HG02973 (cell line): ENCODE results near the gene C1D.
"Not testable (repeated sequence)": the region's sequence is repeated elsewhere in the genome, so short reads cannot be mapped to it uniquely, and the experiment has no call there.

Experiments used
- ATAC-seq: cut with Tn5 transposase; IDR thresholded peaks from one replicate; pipeline ENCODE4 v1.9.1; 2021; ENCODE audit warnings: moderate library complexity; ENCODE audit not compliant: unreplicated experiment

Gene C1D

GRCh38 chr2:68009526-68009925 lies 53.3 kb downstream of the C1D start:
- no peak for ATAC-seq

- ATAC-seq: no peak
Measured at GRCh38 chr2:68000170-68000825, 62.5 kb downstream of the C1D start.

- ATAC-seq: no peak
Measured at GRCh38 chr2:67999332-67999731, 63.5 kb downstream of the C1D start.

- no peak for ATAC-seq
Measured at GRCh38 chr2:67997903-67998302, 64.9 kb downstream of the C1D start.

GRCh38 chr2:67997528-67997900 lies 65.3 kb downstream of the C1D start:
- ATAC-seq: no peak

DNA sequence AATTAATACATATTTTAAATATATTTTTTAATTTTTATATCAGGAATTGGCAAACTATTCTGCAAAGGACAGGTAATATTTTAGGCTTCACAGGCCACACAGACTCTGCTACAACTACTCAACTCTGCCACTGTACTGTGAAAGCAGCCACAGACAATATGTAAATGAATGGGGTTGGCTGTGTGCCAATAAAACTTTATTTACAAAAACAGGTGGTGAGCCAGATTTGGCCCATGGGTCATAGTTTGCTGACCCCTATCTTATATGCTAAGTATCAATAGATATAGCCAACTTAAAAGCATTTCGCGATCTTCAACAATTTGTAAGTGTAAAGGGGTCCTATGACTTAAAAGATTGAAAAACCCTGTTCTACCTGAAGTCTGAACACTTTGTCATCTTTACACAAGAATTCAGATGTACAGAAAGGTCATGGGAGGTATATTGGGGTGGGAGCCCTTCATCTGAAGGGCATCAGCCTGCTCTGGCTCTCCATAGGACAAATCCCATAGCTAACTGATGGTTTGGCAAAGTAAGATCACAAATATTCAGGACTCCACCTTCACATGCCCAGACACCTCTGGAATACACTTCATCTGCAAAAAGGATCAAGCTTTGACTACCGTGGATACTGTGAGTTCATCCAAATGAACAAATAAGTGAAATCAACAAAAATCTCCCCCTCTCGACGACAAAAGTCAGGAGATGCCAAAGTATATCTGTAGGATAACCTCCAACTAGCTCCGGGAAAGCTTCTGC lies 65.9 kb downstream of the C1D start:
- no peak for ATAC-seq

DNA sequence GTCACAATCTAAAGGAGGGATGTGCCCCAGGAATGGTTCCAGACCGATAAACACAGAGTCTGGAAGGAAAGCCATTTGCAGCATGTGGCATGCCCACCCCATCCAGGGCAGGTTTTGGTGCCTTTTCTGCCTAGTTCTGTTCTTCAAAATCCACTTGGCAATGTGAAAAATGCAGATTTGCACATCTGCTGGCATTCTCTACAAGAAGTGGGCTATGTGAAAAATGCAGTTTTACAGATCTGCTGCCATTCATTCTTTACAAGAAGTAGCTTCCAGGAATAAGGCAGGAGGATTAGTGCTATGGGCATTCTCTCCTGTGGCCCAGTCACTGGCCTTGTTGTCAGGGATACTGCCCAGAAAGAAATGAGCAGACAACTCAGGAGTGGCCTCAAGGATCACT lies 68.1 kb downstream of the C1D start:
- ATAC-seq: no peak

GRCh38 chr2:67994069-67994468 lies 68.7 kb downstream of the C1D start:
- not testable (repeated sequence) for ATAC-seq

DNA sequence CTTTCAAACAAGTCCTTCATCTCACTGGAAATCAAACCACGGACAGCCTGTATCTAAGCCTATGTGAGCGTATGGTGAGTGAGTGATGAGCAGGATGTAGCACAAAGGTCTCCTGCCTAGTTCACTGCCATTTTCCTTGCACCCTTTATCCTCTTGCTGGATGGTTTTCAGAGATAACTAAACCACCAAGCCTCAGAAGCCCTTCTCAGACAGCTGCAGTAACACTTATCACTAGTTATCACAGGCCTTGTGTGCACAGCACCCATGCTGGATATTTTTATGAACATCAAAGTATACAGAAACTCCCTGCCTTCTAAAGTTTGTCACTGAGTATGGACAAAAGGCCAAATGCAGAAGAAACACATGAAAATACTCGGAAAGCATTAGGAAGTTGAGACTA lies 69.5 kb downstream of the C1D start:
- no peak for ATAC-seq

GRCh38 chr2:67991456-67991855 lies 71.3 kb downstream of the C1D start:
- ATAC-seq: no peak
